GM19324 (cell line): ENCODE data around the gene IL4R.
"Not testable (repeated sequence)": the region's sequence is repeated elsewhere in the genome, so short reads cannot be mapped to it uniquely, and the experiment has no call there.

ENCODE experiments used
- ATAC-seq: cut with Tn5 transposase; IDR thresholded peaks from one replicate; pipeline ENCODE4 v1.9.1; 2021; ENCODE audit warnings: mild to moderate bottlenecking, moderate library complexity; ENCODE audit not compliant: unreplicated experiment, low FRiP score

IL4R gene

GRCh38 chr16:27399969-27400368 lies 86.2 kb downstream of the IL4R start:
- no peak for ATAC-seq

GRCh38 chr16:27400751-27401620 lies 87.2 kb downstream of the IL4R start:
- no peak for ATAC-seq

- peak; percentile 66 for ATAC-seq
Measured at GRCh38 chr16:27401768-27402568, 88.2 kb downstream of the IL4R start, which contains the start of gene IL21R. IL21R (plus strand) TSS chr16:27402174; CDS start chr16:27430072, 27,898 bp downstream.

GRCh38 chr16:27402569-27402963 lies 88.8 kb downstream of the IL4R start:
- no peak for ATAC-seq

GRCh38 chr16:27402964-27403600 lies 89.3 kb downstream of the IL4R start:
- ATAC-seq: no peak

- no peak for ATAC-seq
Measured at GRCh38 chr16:27403601-27403992, 89.8 kb downstream of the IL4R start.

- no peak for ATAC-seq
Measured at GRCh38 chr16:27404163-27404823, 90.5 kb downstream of the IL4R start.

DNA sequence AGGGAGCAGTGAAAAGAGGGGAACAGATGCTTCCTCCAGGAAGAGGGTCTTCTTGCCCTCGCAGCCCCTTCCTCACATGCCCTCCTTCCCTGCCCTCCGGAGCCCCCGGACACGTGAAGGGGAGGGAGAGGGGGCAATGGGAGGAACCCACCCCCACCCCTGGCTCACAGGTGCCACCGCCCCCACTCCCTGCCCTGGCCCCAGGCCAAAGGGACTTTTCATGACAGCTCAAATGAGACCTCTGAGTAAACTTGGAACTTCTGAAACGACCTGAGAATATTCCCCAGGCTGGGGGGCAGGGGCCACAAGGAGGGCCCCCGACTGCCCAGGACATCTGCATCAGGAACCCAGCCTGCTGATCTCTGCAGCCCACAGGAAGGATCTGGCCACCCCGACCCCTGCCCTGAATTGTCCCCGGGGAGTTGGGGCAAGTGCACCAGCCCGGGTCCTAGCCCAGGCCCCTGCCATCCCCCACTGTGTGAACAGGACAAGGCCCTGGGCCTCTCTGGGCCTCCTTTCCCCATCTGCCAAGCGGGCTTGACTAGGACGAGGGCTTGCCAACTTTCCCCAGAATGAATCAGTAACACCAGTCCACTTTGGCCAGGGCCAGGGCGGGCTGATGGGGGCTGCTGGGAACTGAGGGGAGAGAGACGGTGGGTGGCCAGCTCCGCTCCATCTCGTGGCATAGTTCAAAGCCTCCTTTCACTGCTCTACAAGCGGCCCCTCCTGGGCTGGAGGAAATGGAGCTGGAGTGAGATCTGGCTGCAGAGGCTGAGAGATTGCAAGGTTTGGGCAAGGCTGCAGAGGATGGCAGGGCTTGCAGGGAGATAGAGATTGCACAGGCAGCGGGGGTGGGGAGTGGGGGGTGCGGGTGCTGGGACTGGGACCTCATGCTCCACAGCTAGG lies 92.0 kb downstream of the IL4R start:
- no peak for ATAC-seq

- no peak for ATAC-seq
Measured at GRCh38 chr16:27406511-27407128, 92.8 kb downstream of the IL4R start.

- ATAC-seq: no peak
Measured at GRCh38 chr16:27407133-27407532, 93.4 kb downstream of the IL4R start.

GRCh38 chr16:27408012-27408601 lies 94.3 kb downstream of the IL4R start:
- ATAC-seq: no peak

DNA sequence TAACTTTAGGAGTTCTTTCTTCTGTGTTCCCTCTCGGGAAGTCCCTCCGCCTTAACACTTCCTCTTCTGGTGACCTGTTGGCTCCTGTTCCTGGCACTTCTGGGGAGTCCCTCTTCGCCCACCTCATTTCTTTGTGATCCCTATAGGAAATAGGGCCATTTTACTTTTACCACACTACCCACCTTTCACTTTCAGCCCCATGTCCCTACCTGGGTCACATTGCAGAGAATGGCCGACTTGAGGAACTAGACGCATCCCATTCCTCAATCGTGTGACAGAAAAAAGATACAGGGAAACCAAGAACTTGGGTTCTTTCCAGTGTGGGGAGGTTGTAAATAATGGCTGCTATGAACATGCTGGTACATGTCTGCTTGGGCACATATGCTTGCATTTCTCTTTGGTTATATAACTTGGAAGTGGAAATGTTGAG lies 94.8 kb downstream of the IL4R start:
- ATAC-seq: no peak

DNA sequence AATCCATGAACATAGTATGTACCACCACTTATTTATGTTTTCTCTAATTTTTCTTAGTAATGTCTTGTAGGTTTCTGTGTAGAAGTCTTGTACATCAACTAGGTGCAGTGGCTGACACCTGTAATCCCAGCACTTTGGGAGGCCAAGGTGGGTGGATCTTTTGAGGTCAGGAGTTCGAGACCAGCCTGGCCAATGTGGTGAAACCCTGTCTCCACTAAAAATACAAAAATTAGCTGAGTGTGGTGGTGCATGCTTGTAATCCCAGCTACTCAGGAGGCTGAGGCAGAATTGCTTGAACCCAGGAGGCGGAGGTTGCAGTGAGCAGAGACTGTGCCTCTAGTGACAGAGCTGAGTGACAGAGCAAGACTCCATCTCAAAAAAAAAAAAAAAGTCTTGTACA lies 96.2 kb downstream of the IL4R start:
- not testable (repeated sequence) for ATAC-seq

DNA sequence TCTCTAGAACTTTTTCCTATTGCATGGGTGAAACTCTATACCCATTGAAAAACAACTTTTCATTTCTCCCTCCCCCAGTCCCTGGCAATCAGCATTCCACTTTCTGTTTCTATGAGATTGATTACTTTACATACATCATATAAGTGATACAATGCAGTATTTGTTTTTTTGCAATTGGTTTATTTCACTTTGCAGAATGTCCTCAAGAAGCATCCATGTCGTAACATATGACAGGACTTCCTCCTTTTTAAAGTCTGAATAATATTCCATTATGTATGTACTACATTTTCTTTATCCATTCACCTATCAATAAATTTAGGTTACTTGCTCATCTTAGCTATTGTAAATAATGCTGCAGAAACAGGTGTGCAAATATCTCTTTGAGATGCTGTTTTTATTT lies 97.0 kb downstream of the IL4R start:
- ATAC-seq: no peak

- ATAC-seq: no peak
Measured at GRCh38 chr16:27413956-27414355, 100.2 kb downstream of the IL4R start.
